Measurements from ENCODE around the gene SIK2.

GRCh38 chr11:111733016-111733415 is 130.8 kb downstream of the SIK2 start:
- TF ChIP-seq CTCF (IDR thresholded peaks at IDR 0.05; ENCODE audit: insufficient read depth, low read length) (no peak), POLR2AphosphoS5 (IDR thresholded peaks at IDR 0.05; ENCODE audit: low read depth) (no peak), GABPA (IDR thresholded peaks at IDR 0.05; ENCODE audit: low read depth) (no peak), REST (IDR thresholded peaks at IDR 0.05; ENCODE audit: insufficient replicate concordance, low read depth) (no peak), SPI1 (IDR thresholded peaks at IDR 0.05; ENCODE audit: borderline replicate concordance, low read depth) (no peak)
